Right lobe of liver (tissue), 4 donors: ENCODE results near the gene ANXA2R.
A peak's percentile ranks its signal among the peaks of the same experiment; 100 is the strongest.

ENCODE experiments used
- CTCF ChIP-seq, 4 donors: fragments of 200-600 bp in 3 of 4; fragments of 450-650 bp in 1 of 4; IDR thresholded peaks; one replicate each; pipeline versions ENCODE4 v1.5.1 to v1.8.0; 2016 to 2022; ENCODE audit warnings: antibody characterized with exemption in 4 of 4, mild to moderate bottlenecking in 2 of 4
- POLR2A ChIP-seq: fragments of 450-650 bp; IDR thresholded peaks from one replicate; pipeline ENCODE4 v1.6.1; 2017; ENCODE audit warnings: antibody characterized with exemption, mild to moderate bottlenecking
- donor health status: DM: no; HTN: no; CAD: no.
- donor health status: DM: no; HTN: no; CAD: no.
- donor health status: DM: no; HTN: yes; CAD: no.

GRCh38 chr5:43008363-43009153 lies 31.6 kb downstream of the ANXA2R start:
- TF ChIP-seq CTCF (IDR thresholded peaks at IDR 0.05) (no peak), POLR2A (peak; percentile 46)
